Transverse colon (tissue), 4 donors: ENCODE results near the gene RTF2. TPM values are rescaled to one million over a fixed set of nuclear protein-coding genes. Genes with fewer than 3 reads are reported as not detected.
A peak's percentile ranks its signal among the peaks of the same experiment; 100 is the strongest.

Source experiments
- DNase-seq: peaks from one replicate; pipeline ENCODE4 v3.0.0-alpha.2; 2019
- H3K27ac ChIP-seq, 4 donors: fragments of 200-600 bp; sonication (generic); 2 replicates each; pipeline ENCODE4 v1.5.1; 2016 to 2018; ENCODE audit warnings: inconsistent platforms in 4 of 4
- H3K27me3 ChIP-seq: fragments of 200-600 bp; sonication (generic); 2 replicates; pipeline ENCODE4 v1.5.1; 2017; ENCODE audit warnings: inconsistent platforms
- H3K36me3 ChIP-seq, 4 donors: fragments of 200-600 bp; sonication (generic); 2 replicates each; pipeline ENCODE4 v1.5.1; 2017 to 2019; ENCODE audit warnings: inconsistent platforms in 4 of 4
- H3K4me1 ChIP-seq, 4 donors: fragments of 200-600 bp; sonication (generic); 2 replicates each; pipeline ENCODE4 v1.5.1; 2017 to 2020; ENCODE audit warnings: inconsistent platforms in 4 of 4
- H3K4me3 ChIP-seq, 4 donors: fragments of 200-600 bp; sonication (generic); 1 replicate in 1 of 4; 2 replicates in 3 of 4; pipeline versions ENCODE4 v1.5.1 to v1.6.1; 2017 to 2019; ENCODE audit warnings: inconsistent platforms in 4 of 4
- H3K9me3 ChIP-seq, 2 donors: fragments of 200-600 bp; sonication (generic); 2 replicates each; pipeline ENCODE4 v1.5.1; 2017 to 2019; ENCODE audit warnings: inconsistent platforms in 2 of 2
- CTCF ChIP-seq, 5 experiments: fragments of 200-600 bp in 3 of 5; fragments of 450-650 bp in 2 of 5; sonication (generic) in 3 of 5; IDR thresholded peaks; 1 replicate in 2 of 5; 2 replicates in 3 of 5; pipeline ENCODE4 v1.5.1; 2016 to 2017; ENCODE audit warnings: antibody characterized with exemption in 5 of 5, inconsistent platforms in 3 of 5, mild to moderate bottlenecking in 2 of 5, moderate library complexity in 1 of 5
- EP300 ChIP-seq: sonication (generic); formaldehyde crosslinking; IDR thresholded peaks from one replicate; pipeline ENCODE4 v1.6.1; 2017; ENCODE audit warnings: antibody characterized with exemption, low read depth
- POLR2A ChIP-seq: fragments of 450-650 bp; IDR thresholded peaks from one replicate; pipeline ENCODE4 v1.6.1; 2016; ENCODE audit warnings: antibody characterized with exemption, mild to moderate bottlenecking, moderate library complexity
- POLR2AphosphoS5 ChIP-seq, 3 donors: sonication (generic); formaldehyde crosslinking; IDR thresholded peaks; one replicate each; pipeline ENCODE4 v1.6.1; 2016; ENCODE audit warnings: antibody characterized with exemption in 3 of 3
- WGBS, 2 donors: methylation state at CpG; one replicate each; pipeline ENCODE4 v1.1.5; 2018; ENCODE audit warnings: low coverage in 1 of 2; 5-methylcytosine and 5-hydroxymethylcytosine counted together
- in situ Hi-C, 4 donors: fragments of 200-750 bp; cut with MboI; loops; one replicate each; pipeline versions ENCODE4 v1.15.0 to v1.15.1; 2017; ENCODE audit warnings: low sequenced_read_pairs in 3 of 4, low pct_ligation_motif_present in 1 of 4, low pct_unique_long_range_greater_than_20kb in 1 of 4
- intact Hi-C: fragments of 100-400 bp; cut with DNase I; formaldehyde crosslinking; loops from one replicate; pipeline ENCODE4 v1.15.1; 2023; ENCODE audit warnings: low total_unique reads
- total RNA-seq, 4 donors: library from RNA; depleted of rRNA; stranded (reverse); fragments of >200 nt; gene quantifications; one replicate each; pipeline ENCODE4 v1.1.0, GENCODE V29; 2016

Gene RTF2
- total RNA-seq, 4 donors from 2014 or later = 49.5 to 130 (median 50.5) TPM

DNA sequence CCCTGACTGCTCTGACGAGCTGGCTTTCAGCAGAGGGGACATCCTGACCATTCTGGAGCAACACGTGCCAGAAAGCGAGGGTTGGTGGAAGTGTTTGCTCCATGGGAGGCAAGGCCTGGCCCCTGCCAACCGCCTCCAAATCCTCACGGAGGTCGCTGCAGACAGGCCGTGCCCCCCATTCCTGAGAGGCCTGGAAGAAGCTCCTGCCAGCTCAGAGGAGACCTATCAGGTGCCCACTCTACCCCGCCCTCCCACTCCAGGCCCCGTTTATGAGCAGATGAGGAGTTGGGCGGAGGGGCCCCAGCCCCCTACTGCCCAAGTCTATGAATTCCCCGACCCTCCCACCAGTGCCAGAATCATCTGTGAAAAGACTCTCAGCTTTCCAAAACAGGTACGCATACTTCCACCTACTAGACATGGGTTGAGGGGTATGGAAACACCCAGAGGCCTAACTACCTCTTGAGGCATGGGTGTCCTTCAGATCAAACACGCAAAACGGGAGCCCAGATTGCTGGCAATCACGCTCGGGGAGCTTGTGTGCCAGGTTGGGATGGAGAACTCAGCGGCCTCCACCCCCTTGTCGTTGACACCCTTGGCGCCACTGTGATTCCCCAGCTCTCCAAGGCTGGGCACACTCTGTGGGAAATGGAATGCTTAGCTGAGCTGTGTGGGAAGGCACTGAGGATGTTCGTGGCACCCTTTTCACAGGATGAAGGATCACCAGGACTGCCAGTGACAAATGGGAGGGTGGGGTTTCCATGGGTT, 31.0 kb upstream of the RTF2 start:
- in situ Hi-C loops = no loop called here
- no peaks in the 10 kb centered on the region for H3K36me3 ChIP-seq
- TF ChIP-seq EP300 (no peak), POLR2AphosphoS5 (IDR thresholded peaks at IDR 0.05) (no peak), CTCF (IDR thresholded peaks at IDR 0.05) (no peak), POLR2A (no peak)
- 93% methylated on average over 20 of the region's 20 CpGs; no CpG with 5 or more reads in 1 of the 2 donors for WGBS, 2 donors
- DNase-seq = no peak
- no peaks in the 10 kb centered on the region for H3K9me3 ChIP-seq
- peaks cover 0 to 17% (median 2%) of the 10 kb centered on the region in 4 donors for H3K4me1 ChIP-seq
- intact Hi-C loops = no loop called here
- no peak overlapping the region for H3K27ac ChIP-seq
- no peaks in the 10 kb centered on the region for H3K27me3 ChIP-seq
- H3K4me3 ChIP-seq = no peak overlapping the region

DNA sequence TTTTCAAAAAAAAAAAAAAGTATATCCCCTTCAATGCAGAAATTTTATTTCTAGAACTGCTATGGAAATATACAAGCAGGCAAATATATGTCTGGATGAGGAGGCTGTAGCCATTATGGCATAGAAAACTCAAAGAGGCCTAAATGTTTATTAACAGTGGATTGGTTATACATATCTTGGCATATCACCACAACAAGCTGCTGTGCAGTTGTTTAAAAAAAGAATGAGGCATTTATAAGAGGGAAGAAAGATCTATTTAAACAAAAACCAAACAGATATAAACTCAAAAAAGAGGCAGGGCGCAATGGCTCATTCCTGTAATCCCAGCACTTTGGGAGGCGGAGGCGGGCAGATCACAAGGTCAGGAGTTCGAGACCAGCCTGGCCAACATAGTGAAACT, 30.1 kb upstream of the RTF2 start:
- Histone ChIP-seq H3K4me1 (peaks cover 0 to 17% (median 2%) of the 10 kb centered on the region in 4 donors), H3K4me3 (no peak overlapping the region), H3K36me3 (no peaks in the 10 kb centered on the region), H3K9me3 (no peaks in the 10 kb centered on the region), H3K27ac (peak overlapping the region in 1 of 4 donors; percentile 39), H3K27me3 (no peaks in the 10 kb centered on the region)
- DNase-seq = no peak
- 80 to 98% methylated on average over 4 of the region's 4 CpGs for WGBS, 2 donors
- no peak for TF ChIP-seq POLR2AphosphoS5 (IDR thresholded peaks at IDR 0.05)
- TF ChIP-seq POLR2A = no peak
- TF ChIP-seq EP300 = no peak
- TF ChIP-seq CTCF (IDR thresholded peaks at IDR 0.05) = no peak
- in situ Hi-C loops (no loop called here), intact Hi-C loops (no loop called here)

- intact Hi-C loops (no loop called here), in situ Hi-C loops (no loop called here)
- Histone ChIP-seq H3K27ac (peak overlapping the region; percentile 10 to 46 (median 40)), H3K4me3 (no peak overlapping the region), H3K27me3 (no peaks in the 10 kb centered on the region), H3K36me3 (no peaks in the 10 kb centered on the region), H3K9me3 (no peaks in the 10 kb centered on the region), H3K4me1 (peaks cover 0 to 17% (median 0%) of the 10 kb centered on the region in 4 donors)
- peak; percentile 48 for DNase-seq
- 47% methylated on average over 5 of the region's 5 CpGs; no CpG with 5 or more reads in 1 of the 2 donors for WGBS, 2 donors
- TF ChIP-seq EP300 (no peak), POLR2AphosphoS5 (IDR thresholded peaks at IDR 0.05) (peak in 2 of 3 donors; percentile 10 to 67), CTCF (IDR thresholded peaks at IDR 0.05) (no peak), POLR2A (no peak)
Observed at GRCh38 chr20:56439771-56440291, 28.6 kb upstream of the RTF2 start.

GRCh38 chr20:56440346-56441007, 27.9 kb upstream of the RTF2 start:
- H3K36me3 ChIP-seq = no peaks in the 10 kb centered on the region

More at GRCh38 chr20:56440346-56441007, 27.9 kb upstream of the RTF2 start:
- Histone ChIP-seq H3K9me3 (no peaks in the 10 kb centered on the region), H3K4me3 (no peak overlapping the region), H3K4me1 (peaks cover 0 to 17% (median 0%) of the 10 kb centered on the region in 4 donors), H3K27ac (peak overlapping the region; percentile 39 to 46 (median 42)), H3K27me3 (no peaks in the 10 kb centered on the region)
- DNase-seq = peak; percentile 18
- 70% methylated on average over 4 of the region's 4 CpGs for WGBS, 2 donors
- intact Hi-C loops (no loop called here), in situ Hi-C loops (no loop called here)
- TF ChIP-seq EP300 (no peak), POLR2AphosphoS5 (IDR thresholded peaks at IDR 0.05) (no peak), POLR2A (no peak), CTCF (IDR thresholded peaks at IDR 0.05) (no peak)
